Breast epithelium (tissue), 3 donors: ENCODE results near the gene STON2.

Experiments used
- CTCF ChIP-seq, 3 donors: fragments of 450-650 bp; IDR thresholded peaks; one replicate each; pipeline ENCODE4 v1.5.1; 2016 to 2017; ENCODE audit warnings: antibody characterized with exemption in 3 of 3, mild to moderate bottlenecking in 3 of 3, moderate library complexity in 3 of 3
- POLR2A ChIP-seq: fragments of 450-650 bp; IDR thresholded peaks from one replicate; pipeline ENCODE4 v1.6.1; 2016; ENCODE audit warnings: antibody characterized with exemption, mild to moderate bottlenecking, moderate library complexity
- POLR2AphosphoS5 ChIP-seq, 3 donors: sonication (generic); formaldehyde crosslinking; IDR thresholded peaks; one replicate each; pipeline ENCODE4 v1.6.1; 2017; ENCODE audit warnings: antibody characterized with exemption in 3 of 3

GRCh38 chr14:81437244-81437643 lies 37.1 kb upstream of the STON2 start:
- no peak for TF ChIP-seq CTCF (IDR thresholded peaks at IDR 0.05)
- no peak for TF ChIP-seq POLR2AphosphoS5 (IDR thresholded peaks at IDR 0.05)
- TF ChIP-seq POLR2A = no peak
